Putamen (tissue), 1 donor: ENCODE results near the gene HSPG2.
"Not testable (repeated sequence)": the region's sequence is repeated elsewhere in the genome, so short reads cannot be mapped to it uniquely, and the experiment has no call there.

ENCODE experiments used
- DNase-seq: peaks from one replicate; pipeline ENCODE4 v3.0.0-alpha.2; 2016; ENCODE audit warnings: low spot score

Gene HSPG2

GRCh38 chr1:21783679-21784603 lies 153.2 kb downstream of the HSPG2 start:
- DNase-seq, result no peak

- DNase-seq, result peak; percentile 98
Observed at GRCh38 chr1:21782868-21783678, 154.0 kb downstream of the HSPG2 start, which contains the start of gene USP48. Gene USP48, minus strand, starts transcription at chr1:21783149. Its CDS starts 192 bp downstream, at chr1:21782957.

- peak; percentile 53 for DNase-seq
Observed at GRCh38 chr1:21782349-21782867, 154.7 kb downstream of the HSPG2 start.

GRCh38 chr1:21781815-21782348 lies 155.2 kb downstream of the HSPG2 start:
- peak; percentile 18 for DNase-seq

GRCh38 chr1:21779613-21780521 lies 157.2 kb downstream of the HSPG2 start:
- DNase-seq, result no peak

- DNase-seq, result no peak
Observed at GRCh38 chr1:21778405-21778727, 158.7 kb downstream of the HSPG2 start.

GRCh38 chr1:21776925-21777324 lies 160.2 kb downstream of the HSPG2 start:
- DNase-seq, result not testable (repeated sequence)

- DNase-seq, result no peak
Observed at GRCh38 chr1:21775985-21776562, 161.0 kb downstream of the HSPG2 start.

GRCh38 chr1:21775550-21775914 lies 161.6 kb downstream of the HSPG2 start:
- DNase-seq, result peak; percentile 49

- no peak for DNase-seq
Observed at GRCh38 chr1:21774835-21775549, 162.1 kb downstream of the HSPG2 start.

- no peak for DNase-seq
Observed at GRCh38 chr1:21773585-21773984, 163.5 kb downstream of the HSPG2 start.
